Cardiac muscle cell (in vitro differentiated cells and primary cell): Measurements from ENCODE around the gene PRTFDC1. TPM values are rescaled to one million over a fixed set of nuclear protein-coding genes. Genes with fewer than 3 reads are reported as not detected.

Experiments
- DNase-seq, 2 donors: peaks; one replicate each; pipeline versions ENCODE4 v3.0.0 to v3.0.0-alpha.2; 2010 to 2017; ENCODE audit warnings: low read depth in 1 of 2, low spot score in 1 of 2
- H3K27ac ChIP-seq: fragments of 200-600 bp; sonication (generic); 2 replicates; pipeline ENCODE4 v1.5.1; 2016
- H3K27me3 ChIP-seq: fragments of 200-600 bp; sonication (generic); 2 replicates; pipeline ENCODE4 v1.6.0; 2016; ENCODE audit warnings: control low read depth
- H3K36me3 ChIP-seq: fragments of 200-600 bp; sonication (generic); 2 replicates; pipeline ENCODE4 v1.5.1; 2016; ENCODE audit warnings: control low read depth
- H3K4me1 ChIP-seq: fragments of 200-600 bp; sonication (generic); 2 replicates; pipeline ENCODE4 v1.8.1; 2017; ENCODE audit warnings: low read depth, mild to moderate bottlenecking, mixed run types
- H3K4me3 ChIP-seq: fragments of 200-600 bp; sonication (generic); 2 replicates; pipeline ENCODE4 v1.5.1; 2016; ENCODE audit warnings: mild to moderate bottlenecking
- H3K9me3 ChIP-seq: fragments of 200-600 bp; sonication (generic); 2 replicates; pipeline ENCODE4 v1.5.1; 2017; ENCODE audit warnings: low read depth, mild to moderate bottlenecking, control low read depth
- CTCF ChIP-seq: IDR thresholded peaks from 2 replicates; pipeline ENCODE4 v1.5.1; 2012; ENCODE audit warnings: low read depth, mild to moderate bottlenecking, low read length
- polyA plus RNA-seq: library from polyadenylated mRNA; unstranded; fragments of >200 nt; fragmentation: Nextera tagmentation; extraction: Ambion mirVana; gene quantifications from 2 replicates; pipeline ENCODE4 v1.2.1, GENCODE V29; 2016
- total RNA-seq: library from RNA; depleted of rRNA; stranded (reverse); fragments of >200 nt; gene quantifications from 2 replicates; pipeline ENCODE4 v1.2.3, GENCODE V29; 2016

PRTFDC1 gene
- total and polyA plus RNA-seq, 2 experiments from 2014 or later = 3.1 to 3.8 TPM

- Histone ChIP-seq H3K4me1 (peaks cover 12% of the 10 kb centered on the region), H3K4me3 (no peak overlapping the region), H3K27me3 (no peaks in the 10 kb centered on the region), H3K36me3 (no peaks in the 10 kb centered on the region), H3K9me3 (no peaks in the 10 kb centered on the region), H3K27ac (no peak overlapping the region)
- no peak for DNase-seq
- no peak for TF ChIP-seq CTCF
Measured at GRCh38 chr10:24802378-24802777, 150.0 kb downstream of the PRTFDC1 start.

GRCh38 chr10:24800861-24801260 lies 151.5 kb downstream of the PRTFDC1 start:
- no peak overlapping the region for H3K27ac ChIP-seq
- H3K27me3 ChIP-seq = no peaks in the 10 kb centered on the region
- no peak for TF ChIP-seq CTCF
- H3K4me3 ChIP-seq = no peak overlapping the region
- no peaks in the 10 kb centered on the region for H3K9me3 ChIP-seq
- peaks cover 12% of the 10 kb centered on the region for H3K4me1 ChIP-seq
- no peak for DNase-seq
- H3K36me3 ChIP-seq = no peaks in the 10 kb centered on the region

Other genes with a start within 250 kb of the PRTFDC1 start
- 39.2 and 88.2 TPM in 2 replicates for gene ARHGAP21, start 228.7 kb downstream of the PRTFDC1 start, total RNA-seq
- gene ARHGAP21, start 228.7 kb downstream of the PRTFDC1 start, polyA plus RNA-seq = 24.0 and 34.8 TPM in 2 replicates
- gene ENKUR, start 63.6 kb upstream of the PRTFDC1 start, total RNA-seq = not detected in 2 replicates
- gene ENKUR, start 63.6 kb upstream of the PRTFDC1 start, polyA plus RNA-seq = 0.14 and 0.15 TPM in 2 replicates
- 3.9 and 4.5 TPM in 2 replicates for gene THNSL1, start 64.0 kb upstream of the PRTFDC1 start, total RNA-seq
- gene THNSL1, start 64.0 kb upstream of the PRTFDC1 start, polyA plus RNA-seq = 6.9 and 11.7 TPM in 2 replicates
- gene GPR158, start 222.4 kb upstream of the PRTFDC1 start, total RNA-seq = 0.18 and 0.28 TPM in 2 replicates
- 0.61 TPM in 1 of 2 replicates, not detected in the other for gene GPR158, start 222.4 kb upstream of the PRTFDC1 start, polyA plus RNA-seq